Measurements from ENCODE around the gene ZNF792.

- no peak for TF ChIP-seq GATA2 (IDR thresholded peaks at IDR 0.05; ENCODE audit: low read depth, low read length)
- no peak for TF ChIP-seq GATA3 (IDR thresholded peaks at IDR 0.05; ENCODE audit: low read depth, low read length)
Observed at GRCh38 chr19:34959021-34959420, 5.0 kb downstream of the ZNF792 start.

All from SH-SY5Y (cell line).